ENCODE data around the gene WWP2.

- TF ChIP-seq YY1 (IDR thresholded peaks at IDR 0.05; ENCODE audit: low read depth): no peak
- TF ChIP-seq USF1 (IDR thresholded peaks at IDR 0.05): no peak
- no peak for TF ChIP-seq RAD21 (IDR thresholded peaks at IDR 0.05; ENCODE audit: low read depth)
- TF ChIP-seq MAX (IDR thresholded peaks at IDR 0.05): no peak
- TF ChIP-seq NFIC (IDR thresholded peaks at IDR 0.05): no peak
- TF ChIP-seq TCF12 (IDR thresholded peaks at IDR 0.05; ENCODE audit: low read depth): no peak
- no peak for TF ChIP-seq REST (IDR thresholded peaks at IDR 0.05; ENCODE audit: low read depth)
- TF ChIP-seq TAF1 (IDR thresholded peaks at IDR 0.05; ENCODE audit: low read depth): no peak
- no peak for TF ChIP-seq EGR1 (IDR thresholded peaks at IDR 0.05)
- no peak for TF ChIP-seq CREB1 (IDR thresholded peaks at IDR 0.05; ENCODE audit: low read depth)
- TF ChIP-seq TEAD4 (IDR thresholded peaks at IDR 0.05): no peak
- TF ChIP-seq EP300 (IDR thresholded peaks at IDR 0.05; ENCODE audit: borderline replicate concordance): no peak
- no peak for TF ChIP-seq ZBTB7A (IDR thresholded peaks at IDR 0.05; ENCODE audit: low read depth)
Measured at GRCh38 chr16:69779724-69780123, 17.6 kb downstream of the WWP2 start.
